Transverse colon (tissue), 4 donors: Measurements from ENCODE around the gene SERPINH1. TPM values are rescaled to one million over a fixed set of nuclear protein-coding genes. Genes with fewer than 3 reads are reported as not detected.
A peak's percentile ranks its signal among the peaks of the same experiment; 100 is the strongest.

ENCODE experiments used
- DNase-seq: peaks from one replicate; pipeline ENCODE4 v3.0.0-alpha.2; 2019
- H3K27ac ChIP-seq, 4 donors: fragments of 200-600 bp; sonication (generic); 2 replicates each; pipeline ENCODE4 v1.5.1; 2016 to 2018; ENCODE audit warnings: inconsistent platforms in 4 of 4
- H3K27me3 ChIP-seq: fragments of 200-600 bp; sonication (generic); 2 replicates; pipeline ENCODE4 v1.5.1; 2017; ENCODE audit warnings: inconsistent platforms
- H3K36me3 ChIP-seq, 4 donors: fragments of 200-600 bp; sonication (generic); 2 replicates each; pipeline ENCODE4 v1.5.1; 2017 to 2019; ENCODE audit warnings: inconsistent platforms in 4 of 4
- H3K4me1 ChIP-seq, 4 donors: fragments of 200-600 bp; sonication (generic); 2 replicates each; pipeline ENCODE4 v1.5.1; 2017 to 2020; ENCODE audit warnings: inconsistent platforms in 4 of 4
- H3K4me3 ChIP-seq, 4 donors: fragments of 200-600 bp; sonication (generic); 1 replicate in 1 of 4; 2 replicates in 3 of 4; pipeline versions ENCODE4 v1.5.1 to v1.6.1; 2017 to 2019; ENCODE audit warnings: inconsistent platforms in 4 of 4
- H3K9me3 ChIP-seq, 2 donors: fragments of 200-600 bp; sonication (generic); 2 replicates each; pipeline ENCODE4 v1.5.1; 2017 to 2019; ENCODE audit warnings: inconsistent platforms in 2 of 2
- CTCF ChIP-seq, 5 experiments: fragments of 200-600 bp in 3 of 5; fragments of 450-650 bp in 2 of 5; sonication (generic) in 3 of 5; IDR thresholded peaks; 1 replicate in 2 of 5; 2 replicates in 3 of 5; pipeline ENCODE4 v1.5.1; 2016 to 2017; ENCODE audit warnings: antibody characterized with exemption in 5 of 5, inconsistent platforms in 3 of 5, mild to moderate bottlenecking in 2 of 5, moderate library complexity in 1 of 5
- EP300 ChIP-seq: sonication (generic); formaldehyde crosslinking; IDR thresholded peaks from one replicate; pipeline ENCODE4 v1.6.1; 2017; ENCODE audit warnings: antibody characterized with exemption, low read depth
- POLR2A ChIP-seq: fragments of 450-650 bp; IDR thresholded peaks from one replicate; pipeline ENCODE4 v1.6.1; 2016; ENCODE audit warnings: antibody characterized with exemption, mild to moderate bottlenecking, moderate library complexity
- POLR2AphosphoS5 ChIP-seq, 3 donors: sonication (generic); formaldehyde crosslinking; IDR thresholded peaks; one replicate each; pipeline ENCODE4 v1.6.1; 2016; ENCODE audit warnings: antibody characterized with exemption in 3 of 3
- WGBS, 2 donors: methylation state at CpG; one replicate each; pipeline ENCODE4 v1.1.5; 2018; ENCODE audit warnings: low coverage in 1 of 2; 5-methylcytosine and 5-hydroxymethylcytosine counted together
- in situ Hi-C, 4 donors: fragments of 200-750 bp; cut with MboI; loops; one replicate each; pipeline versions ENCODE4 v1.15.0 to v1.15.1; 2017; ENCODE audit warnings: low sequenced_read_pairs in 3 of 4, low pct_ligation_motif_present in 1 of 4, low pct_unique_long_range_greater_than_20kb in 1 of 4
- intact Hi-C: fragments of 100-400 bp; cut with DNase I; formaldehyde crosslinking; loops from one replicate; pipeline ENCODE4 v1.15.1; 2023; ENCODE audit warnings: low total_unique reads
- total RNA-seq, 4 donors: library from RNA; depleted of rRNA; stranded (reverse); fragments of >200 nt; gene quantifications; one replicate each; pipeline ENCODE4 v1.1.0, GENCODE V29; 2016

SERPINH1 gene
- total RNA-seq, 4 donors from 2014 or later = 34.8 to 169 (median 76.0) TPM

DNA sequence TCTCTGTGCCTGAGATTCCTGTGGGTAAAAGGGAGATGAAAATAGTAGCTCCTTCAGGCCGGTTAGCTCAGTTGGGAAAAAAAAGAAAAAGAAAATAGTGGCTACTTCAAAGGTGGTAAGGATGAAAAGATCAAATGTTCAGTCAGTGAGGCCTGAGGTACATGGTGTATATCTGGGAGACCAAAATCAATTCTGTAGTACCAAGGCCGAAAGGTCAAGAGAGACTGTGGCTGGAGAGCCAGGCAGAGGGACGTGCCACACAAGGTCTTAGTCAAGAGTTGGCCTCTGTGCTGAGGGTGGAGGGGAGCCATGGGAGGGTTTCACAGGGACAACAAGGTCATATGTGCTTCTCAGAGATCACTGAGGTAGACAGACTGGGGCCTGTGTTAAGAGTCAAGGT is 31.5 kb upstream of the SERPINH1 start:
- intact Hi-C loops = loop anchor here (2.0 kb wide), 1 partner anchor 84 kb away; no protein-coding TSS in a partner anchor
- no peaks in the 10 kb centered on the region for H3K9me3 ChIP-seq
- H3K4me3 ChIP-seq = no peak overlapping the region
- TF ChIP-seq POLR2A (no peak), CTCF (IDR thresholded peaks at IDR 0.05) (no peak), POLR2AphosphoS5 (IDR thresholded peaks at IDR 0.05) (no peak), EP300 (no peak)
- H3K4me1 ChIP-seq = peaks cover 4 to 15% (median 8%) of the 10 kb centered on the region in 4 donors
- no peaks in the 10 kb centered on the region for H3K27me3 ChIP-seq
- no peak for DNase-seq
- in situ Hi-C loops = loop anchor here (5.0 to 25.0 kb wide), 4 partner anchors 83 to 243 kb away; partner anchors contain the start of gene KLHL35 (in 1 of the 4)
- 69 to 100% methylated on average over 1 to 3 of the region's 3 CpGs for WGBS, 2 donors
- H3K27ac ChIP-seq = no peak overlapping the region
- no peaks in the 10 kb centered on the region for H3K36me3 ChIP-seq

- no peak overlapping the region for H3K27ac ChIP-seq
- no peak overlapping the region for H3K4me3 ChIP-seq
- no peak for DNase-seq
- no peaks in the 10 kb centered on the region for H3K27me3 ChIP-seq
- H3K36me3 ChIP-seq = no peaks in the 10 kb centered on the region
- intact Hi-C loops = loop anchor here (2.0 kb wide), 1 partner anchor 85 kb away; no protein-coding TSS in a partner anchor
- in situ Hi-C loops = loop anchor here (5.0 to 25.0 kb wide), 4 partner anchors 84 to 244 kb away; partner anchors contain the start of gene KLHL35 (in 1 of the 4)
- TF ChIP-seq POLR2A (no peak), CTCF (IDR thresholded peaks at IDR 0.05) (no peak)
- WGBS, 2 donors = 77 to 78% methylated on average over 4 of the region's 4 CpGs
- H3K4me1 ChIP-seq = peaks cover 2 to 12% (median 4%) of the 10 kb centered on the region in 4 donors
- H3K9me3 ChIP-seq = no peaks in the 10 kb centered on the region
These were observed 30.7 kb upstream of the SERPINH1 start for GRCh38 chr11:75531325-75531724.

DNA sequence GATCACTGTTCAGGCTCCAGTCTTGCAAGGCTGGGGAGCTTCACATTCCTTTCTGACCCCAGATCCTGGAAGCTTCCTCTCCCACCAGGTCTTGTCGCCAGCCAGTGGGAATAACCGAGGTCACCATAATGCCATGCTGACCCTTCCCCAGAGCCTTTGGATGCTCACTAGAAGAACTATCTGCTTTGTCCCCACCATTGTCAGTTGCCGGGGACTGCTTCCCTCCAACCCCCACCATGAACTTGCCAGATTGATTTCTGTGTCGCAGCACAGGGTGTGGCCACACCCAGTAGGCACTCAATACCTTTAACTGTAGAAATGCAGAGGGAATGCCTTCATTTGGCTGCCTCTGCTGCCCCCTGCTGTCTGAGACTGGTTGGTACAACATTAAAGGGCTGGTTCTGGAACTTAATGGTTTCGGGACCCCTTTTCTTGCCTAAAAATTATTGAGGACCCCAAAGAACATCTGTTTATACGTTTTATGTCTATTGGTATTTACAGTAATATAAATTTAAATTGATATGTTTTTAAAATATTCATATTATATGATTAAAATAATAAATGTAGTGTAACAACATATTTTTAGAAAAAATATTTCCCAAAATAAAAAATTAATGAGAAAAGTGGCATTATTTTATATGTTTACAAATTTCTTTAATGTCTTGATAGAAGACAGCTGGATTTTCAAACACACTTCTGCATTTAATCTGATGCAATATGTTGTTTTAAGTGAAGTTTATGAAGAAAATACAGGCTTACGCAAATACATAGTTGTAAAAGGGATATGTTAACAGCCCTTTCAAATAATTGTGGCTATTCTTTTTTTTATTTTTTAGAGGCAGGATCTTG is 29.6 kb upstream of the SERPINH1 start:
- intact Hi-C loops (loop anchor here (2.0 kb wide), 1 partner anchor 144 kb away; no protein-coding TSS in a partner anchor), in situ Hi-C loops (loop anchor here (5.0 to 25.0 kb wide), 4 partner anchors 85 to 245 kb away; partner anchors contain the start of gene KLHL35 (in 1 of the 4))
- 38 to 50% methylated on average over 3 to 7 of the region's 7 CpGs for WGBS, 2 donors
- Histone ChIP-seq H3K9me3 (no peaks in the 10 kb centered on the region), H3K27me3 (no peaks in the 10 kb centered on the region), H3K27ac (no peak overlapping the region), H3K4me3 (no peak overlapping the region), H3K4me1 (peaks cover 0 to 10% (median 2%) of the 10 kb centered on the region in 4 donors), H3K36me3 (no peaks in the 10 kb centered on the region)
- TF ChIP-seq EP300 (no peak), POLR2AphosphoS5 (IDR thresholded peaks at IDR 0.05) (no peak), CTCF (IDR thresholded peaks at IDR 0.05) (peak; percentile 92 to 96 (median 93)), POLR2A (no peak)
- peak; percentile 80 for DNase-seq

DNA sequence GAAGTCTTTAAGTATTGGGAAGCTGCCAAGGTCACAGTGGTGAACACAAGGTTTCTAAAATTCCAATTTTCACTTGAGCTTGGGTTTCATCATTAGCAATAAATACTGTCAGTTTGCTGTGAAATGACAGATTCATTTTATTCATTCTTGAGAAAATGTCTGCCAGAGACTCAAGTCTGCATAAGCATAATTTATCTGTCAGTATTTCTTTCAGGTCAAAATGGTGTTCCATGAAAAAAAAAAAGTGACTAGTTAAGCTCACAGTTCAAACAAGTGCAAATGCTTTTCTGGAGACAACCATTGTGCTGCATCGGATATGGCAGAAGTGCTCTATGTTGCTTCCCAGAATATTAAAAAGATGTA is 28.2 kb upstream of the SERPINH1 start:
- Histone ChIP-seq H3K9me3 (no peaks in the 10 kb centered on the region), H3K27ac (peak overlapping the region in 2 of 4 donors; percentile 10 to 43), H3K4me3 (no peak overlapping the region), H3K27me3 (no peaks in the 10 kb centered on the region), H3K36me3 (no peaks in the 10 kb centered on the region), H3K4me1 (peaks cover 0 to 10% (median 2%) of the 10 kb centered on the region in 4 donors)
- TF ChIP-seq POLR2AphosphoS5 (IDR thresholded peaks at IDR 0.05) (no peak), POLR2A (no peak), EP300 (no peak), CTCF (IDR thresholded peaks at IDR 0.05) (no peak)
- WGBS, 2 donors = 54 to 57% methylated on average over 1 of the region's 1 CpG
- intact Hi-C loops (loop anchor here (2.0 kb wide), 1 partner anchor 145 kb away; no protein-coding TSS in a partner anchor), in situ Hi-C loops (loop anchor here (5.0 to 25.0 kb wide), 4 partner anchors 87 to 247 kb away; partner anchors contain the start of gene KLHL35 (in 1 of the 4))
- DNase-seq = no peak
